KMS-11 (cell line): ENCODE results near the gene DAB2IP.

Experiments used
- H2AFZ ChIP-seq: fragments of 200-600 bp; sonication (generic); 2 replicates; pipeline ENCODE4 v1.6.1; 2016; ENCODE audit warnings: antibody characterized with exemption, mixed run types, low read depth
- H3K27ac ChIP-seq: fragments of 200-600 bp; sonication (generic); 2 replicates; pipeline ENCODE4 v1.6.1; 2016; ENCODE audit warnings: mild to moderate bottlenecking, mixed run types
- H3K27me3 ChIP-seq: fragments of 200-600 bp; sonication (generic); 2 replicates; pipeline ENCODE4 v1.6.1; 2017; ENCODE audit warnings: mild to moderate bottlenecking, low read depth, mixed run types, moderate library complexity; ENCODE audit not compliant: insufficient read depth
- H3K36me3 ChIP-seq: fragments of 200-600 bp; sonication (generic); 2 replicates; pipeline ENCODE4 v1.6.1; 2017; ENCODE audit warnings: mild to moderate bottlenecking, mixed run types; ENCODE audit not compliant: insufficient read depth
- H3K4me1 ChIP-seq: fragments of 200-600 bp; sonication (generic); 2 replicates; pipeline ENCODE4 v1.6.1; 2016; ENCODE audit warnings: mild to moderate bottlenecking, low read depth, mixed run types; ENCODE audit not compliant: poor library complexity, severe bottlenecking
- H3K4me2 ChIP-seq: fragments of 200-600 bp; sonication (generic); 2 replicates; pipeline ENCODE4 v1.7.0; 2016; ENCODE audit warnings: mild to moderate bottlenecking, mixed run types
- H3K4me3 ChIP-seq: fragments of 200-600 bp; sonication (generic); IDR thresholded peaks from 2 replicates; pipeline ENCODE4 v1.6.1; 2017; ENCODE audit warnings: low read depth, low read length, mixed read lengths; ENCODE audit not compliant: insufficient read depth
- H3K79me2 ChIP-seq: fragments of 200-600 bp; sonication (generic); 2 replicates; pipeline ENCODE4 v1.6.1; 2016; ENCODE audit warnings: low read depth, mixed run types; ENCODE audit not compliant: insufficient read depth
- H3K9ac ChIP-seq: fragments of 200-600 bp; sonication (generic); 2 replicates; pipeline ENCODE4 v1.6.1; 2016; ENCODE audit warnings: mild to moderate bottlenecking, mixed run types
- H4K20me1 ChIP-seq: fragments of 200-600 bp; sonication (generic); 2 replicates; pipeline ENCODE4 v1.6.1; 2016; ENCODE audit warnings: mild to moderate bottlenecking, mixed run types; ENCODE audit not compliant: insufficient read depth
- CTCF ChIP-seq: fragments of 200-600 bp; sonication (generic); conservative IDR thresholded peaks from 2 replicates; pipeline ENCODE4 v1.6.1; 2017; ENCODE audit warnings: low read depth, mild to moderate bottlenecking, antibody characterized with exemption, low read length, moderate library complexity, mixed read lengths

The DAB2IP gene

GRCh38 chr9:121721770-121722169 is 70.3 kb downstream of the DAB2IP start:
- Histone ChIP-seq H3K27me3 (no peaks in the 10 kb centered on the region), H3K27ac (no peak overlapping the region), H3K9ac (no peak overlapping the region), H3K4me1 (no peaks in the 10 kb centered on the region), H3K36me3 (no peaks in the 10 kb centered on the region), H2AFZ (no peak overlapping the region), H3K79me2 (no peaks in the 10 kb centered on the region; the same call in 1 of the 2 replicates), H4K20me1 (no peaks in the 10 kb centered on the region), H3K4me3 (no peak overlapping the region), H3K4me2 (no peak overlapping the region)
- TF ChIP-seq CTCF = no peak

- Histone ChIP-seq H3K4me2 (no peak overlapping the region), H3K4me1 (peaks cover 3% of the 10 kb centered on the region), H4K20me1 (no peaks in the 10 kb centered on the region), H3K27me3 (no peaks in the 10 kb centered on the region), H3K4me3 (no peak overlapping the region), H3K79me2 (no peaks in the 10 kb centered on the region), H3K27ac (no peak overlapping the region), H3K36me3 (no peaks in the 10 kb centered on the region), H2AFZ (no peak overlapping the region), H3K9ac (no peak overlapping the region)
- no peak for TF ChIP-seq CTCF
These were observed 73.8 kb downstream of the DAB2IP start for GRCh38 chr9:121725008-121725775.

- no peak overlapping the region for H3K27ac ChIP-seq
- no peak for TF ChIP-seq CTCF
- no peaks in the 10 kb centered on the region for H3K36me3 ChIP-seq
- H3K79me2 ChIP-seq = no peaks in the 10 kb centered on the region
- H4K20me1 ChIP-seq = no peaks in the 10 kb centered on the region
- H3K4me2 ChIP-seq = no peak overlapping the region
- H3K4me1 ChIP-seq = peaks cover 25% of the 10 kb centered on the region
- H3K4me3 ChIP-seq = no peak overlapping the region
- H3K9ac ChIP-seq = no peak overlapping the region
- no peak overlapping the region for H2AFZ ChIP-seq
- no peaks in the 10 kb centered on the region for H3K27me3 ChIP-seq
These were observed 76.0 kb downstream of the DAB2IP start for GRCh38 chr9:121727295-121728020.

- no peaks in the 10 kb centered on the region for H4K20me1 ChIP-seq
- no peaks in the 10 kb centered on the region for H3K27me3 ChIP-seq
- H3K27ac ChIP-seq = no peak overlapping the region
- H3K9ac ChIP-seq = no peak overlapping the region
- H3K4me2 ChIP-seq = no peak overlapping the region
- no peak overlapping the region for H3K4me3 ChIP-seq
- no peak overlapping the region for H2AFZ ChIP-seq
- H3K36me3 ChIP-seq = no peaks in the 10 kb centered on the region
- TF ChIP-seq CTCF = no peak
- peaks cover 40% of the 10 kb centered on the region for H3K4me1 ChIP-seq
- no peaks in the 10 kb centered on the region for H3K79me2 ChIP-seq
These were observed 77.5 kb downstream of the DAB2IP start for GRCh38 chr9:121728916-121729315.
